Peyer's patch (tissue), 4 donors: Measurements from ENCODE around the gene MOB3B. TPM values are rescaled to one million over a fixed set of nuclear protein-coding genes. Genes with fewer than 3 reads are reported as not detected.

ENCODE experiments used
- DNase-seq, 3 donors: peaks; one replicate each; pipeline ENCODE4 v3.0.0-alpha.2; 2017 to 2019
- H3K27ac ChIP-seq, 4 donors: fragments of 200-600 bp; sonication (generic); one replicate each; pipeline ENCODE4 v1.5.1; 2016 to 2019
- H3K27me3 ChIP-seq, 2 donors: fragments of 200-600 bp; sonication (generic); one replicate each; pipeline ENCODE4 v1.5.1; 2019
- H3K36me3 ChIP-seq, 3 donors: fragments of 200-600 bp; sonication (generic); one replicate each; pipeline ENCODE4 v1.5.1; 2016 to 2019
- H3K4me1 ChIP-seq, 4 donors: fragments of 200-600 bp; sonication (generic); one replicate each; pipeline ENCODE4 v1.5.1; 2016 to 2019
- H3K4me3 ChIP-seq, 4 donors: fragments of 200-600 bp; sonication (generic); 1 replicate in 3 of 4; 2 replicates in 1 of 4; pipeline ENCODE4 v1.5.1; 2016 to 2019; ENCODE audit warnings: mild to moderate bottlenecking in 1 of 4
- H3K9me3 ChIP-seq, 4 donors: fragments of 200-600 bp; sonication (generic); one replicate each; pipeline ENCODE4 v1.5.1; 2016 to 2019; ENCODE audit warnings: mild to moderate bottlenecking in 1 of 4
- POLR2A ChIP-seq, 2 donors: fragments of 450-650 bp; IDR thresholded peaks; one replicate each; pipeline ENCODE4 v1.5.1; 2017; ENCODE audit warnings: antibody characterized with exemption in 2 of 2, mild to moderate bottlenecking in 2 of 2, moderate library complexity in 2 of 2
- total RNA-seq, 4 donors: library from RNA; depleted of rRNA; stranded (reverse); fragments of >200 nt; gene quantifications; one replicate each; pipeline ENCODE4 v1.1.0, GENCODE V29; 2016
- TF ChIP-seq, protein P1 (sequence below), 6 experiments: fragments of 450-650 bp in 4 of 6; fragments of 200-600 bp in 2 of 6; sonication (generic) in 1 of 6; IDR thresholded peaks; one replicate each; pipeline ENCODE4 v1.5.1; 2017 to 2019; ENCODE audit warnings: antibody characterized with exemption in 6 of 6, mild to moderate bottlenecking in 3 of 6, moderate library complexity in 1 of 6

Gene MOB3B
- total RNA-seq, 4 donors from 2014 or later = 24.8 to 65.7 (median 36.4) TPM

GRCh38 chr9:27540502-27540901 lies 10.9 kb upstream of the MOB3B start:
- peak overlapping the region in 2 of 4 donors; percentile 59 to 73 for H3K27ac ChIP-seq
- TF ChIP-seq, protein P1, sequence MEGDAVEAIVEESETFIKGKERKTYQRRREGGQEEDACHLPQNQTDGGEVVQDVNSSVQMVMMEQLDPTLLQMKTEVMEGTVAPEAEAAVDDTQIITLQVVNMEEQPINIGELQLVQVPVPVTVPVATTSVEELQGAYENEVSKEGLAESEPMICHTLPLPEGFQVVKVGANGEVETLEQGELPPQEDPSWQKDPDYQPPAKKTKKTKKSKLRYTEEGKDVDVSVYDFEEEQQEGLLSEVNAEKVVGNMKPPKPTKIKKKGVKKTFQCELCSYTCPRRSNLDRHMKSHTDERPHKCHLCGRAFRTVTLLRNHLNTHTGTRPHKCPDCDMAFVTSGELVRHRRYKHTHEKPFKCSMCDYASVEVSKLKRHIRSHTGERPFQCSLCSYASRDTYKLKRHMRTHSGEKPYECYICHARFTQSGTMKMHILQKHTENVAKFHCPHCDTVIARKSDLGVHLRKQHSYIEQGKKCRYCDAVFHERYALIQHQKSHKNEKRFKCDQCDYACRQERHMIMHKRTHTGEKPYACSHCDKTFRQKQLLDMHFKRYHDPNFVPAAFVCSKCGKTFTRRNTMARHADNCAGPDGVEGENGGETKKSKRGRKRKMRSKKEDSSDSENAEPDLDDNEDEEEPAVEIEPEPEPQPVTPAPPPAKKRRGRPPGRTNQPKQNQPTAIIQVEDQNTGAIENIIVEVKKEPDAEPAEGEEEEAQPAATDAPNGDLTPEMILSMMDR (IDR thresholded peaks at IDR 0.05) = no peak
- TF ChIP-seq POLR2A (IDR thresholded peaks at IDR 0.05) = no peak
- peaks cover 0 to 15% (median 0%) of the 10 kb centered on the region in 4 donors for H3K4me1 ChIP-seq

DNA sequence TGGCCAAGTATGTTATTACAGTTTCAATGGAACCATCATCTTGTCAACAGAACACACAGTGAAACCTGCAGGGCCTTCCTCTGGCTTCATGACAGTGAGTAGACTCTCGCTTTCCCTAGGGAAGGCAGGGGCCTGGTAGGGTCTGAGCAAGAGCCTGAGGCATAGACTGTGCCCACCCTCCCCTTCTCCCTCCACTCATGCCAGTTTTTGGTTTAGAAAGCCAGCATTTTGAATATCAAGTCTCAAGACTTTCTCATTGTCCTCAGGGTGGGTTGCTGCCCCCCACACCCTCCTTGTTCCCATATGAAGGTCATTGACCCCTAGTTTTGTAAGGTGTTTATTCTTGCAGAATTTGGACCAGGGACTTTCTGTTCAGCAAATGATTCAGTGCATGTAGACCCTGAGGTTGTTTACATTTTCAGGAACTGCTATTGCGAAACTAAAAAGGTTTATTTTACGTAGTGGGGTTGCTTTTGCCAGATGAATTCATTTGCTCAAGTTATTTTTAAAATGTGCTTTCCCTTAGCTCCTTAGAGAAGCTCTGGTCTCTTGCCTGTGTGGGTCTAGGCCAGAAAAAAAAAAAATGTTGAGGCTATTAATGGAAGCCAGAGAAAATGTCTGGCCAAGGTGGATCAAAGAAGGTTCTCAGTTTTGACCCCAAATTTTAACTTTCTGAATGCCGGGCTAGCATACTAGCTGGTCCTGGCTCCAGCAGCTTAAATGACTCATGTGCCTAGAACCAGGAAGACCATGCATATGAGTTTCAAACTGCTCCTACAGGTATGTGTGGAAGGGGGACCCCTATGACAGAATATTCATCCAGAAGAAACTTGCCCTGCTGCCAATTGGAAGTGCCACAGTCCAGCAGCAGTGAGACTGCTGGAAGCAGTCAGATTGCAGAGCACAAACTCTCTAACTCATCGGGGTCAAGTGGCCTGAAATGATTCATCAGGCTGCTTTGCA lies 10.1 kb upstream of the MOB3B start:
- peaks cover 0 to 15% (median 0%) of the 10 kb centered on the region in 4 donors for H3K4me1 ChIP-seq
- DNase-seq = peak in 1 of 3 donors; percentile 49
- TF ChIP-seq, protein P1 (IDR thresholded peaks at IDR 0.05) = no peak
- TF ChIP-seq POLR2A (IDR thresholded peaks at IDR 0.05) = no peak
- H3K36me3 ChIP-seq = no peaks in the 10 kb centered on the region
- no peaks in the 10 kb centered on the region for H3K9me3 ChIP-seq
- peak overlapping the region; percentile 4 to 73 (median 62) for H3K27ac ChIP-seq
- no peak overlapping the region for H3K4me3 ChIP-seq
- H3K27me3 ChIP-seq = no peaks in the 10 kb centered on the region

More at GRCh38 chr9:27540502-27540901, 10.9 kb upstream of the MOB3B start:
- Histone ChIP-seq H3K27me3 (no peaks in the 10 kb centered on the region), H3K4me3 (no peak overlapping the region), H3K36me3 (no peaks in the 10 kb centered on the region), H3K9me3 (no peaks in the 10 kb centered on the region)
- DNase-seq = no peak

DNA sequence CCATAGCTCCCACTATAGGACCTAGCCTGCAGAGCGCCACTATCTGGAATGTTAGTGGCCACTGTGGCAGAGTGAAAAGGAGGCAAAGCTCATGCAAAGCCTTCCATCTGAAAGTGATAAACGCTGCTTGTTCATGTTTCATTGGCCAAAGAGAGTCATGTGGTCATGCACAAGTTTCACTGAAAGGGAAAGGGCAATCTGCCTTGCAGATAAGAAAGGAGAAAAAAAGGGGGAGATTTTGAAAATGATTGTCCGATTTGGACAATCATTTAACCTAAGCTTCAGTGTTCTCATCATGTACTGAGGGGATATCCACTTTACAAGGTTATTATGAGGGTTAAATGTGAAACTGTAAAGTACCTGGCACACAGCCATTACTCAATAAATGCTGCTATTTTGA lies 9.0 kb upstream of the MOB3B start:
- no peaks in the 10 kb centered on the region for H3K36me3 ChIP-seq
- H3K4me3 ChIP-seq = no peak overlapping the region
- H3K27me3 ChIP-seq = no peaks in the 10 kb centered on the region
- no peak for DNase-seq
- peaks cover 0 to 15% (median 0%) of the 10 kb centered on the region in 4 donors for H3K4me1 ChIP-seq
- H3K27ac ChIP-seq = peak overlapping the region in 1 of 4 donors; percentile 73
- TF ChIP-seq, protein P1 (IDR thresholded peaks at IDR 0.05) = no peak
- no peak for TF ChIP-seq POLR2A (IDR thresholded peaks at IDR 0.05)
- no peaks in the 10 kb centered on the region for H3K9me3 ChIP-seq

- no peaks in the 10 kb centered on the region for H3K9me3 ChIP-seq
- TF ChIP-seq POLR2A (IDR thresholded peaks at IDR 0.05) = no peak
- TF ChIP-seq, protein P1 (IDR thresholded peaks at IDR 0.05) = no peak
- H3K27me3 ChIP-seq = no peaks in the 10 kb centered on the region
- H3K36me3 ChIP-seq = no peaks in the 10 kb centered on the region
- DNase-seq = no peak
- H3K4me3 ChIP-seq = no peak overlapping the region
- H3K27ac ChIP-seq = no peak overlapping the region
- peaks cover 0 to 15% (median 0%) of the 10 kb centered on the region in 4 donors for H3K4me1 ChIP-seq
Observed at GRCh38 chr9:27537756-27538155, 8.1 kb upstream of the MOB3B start.

DNA sequence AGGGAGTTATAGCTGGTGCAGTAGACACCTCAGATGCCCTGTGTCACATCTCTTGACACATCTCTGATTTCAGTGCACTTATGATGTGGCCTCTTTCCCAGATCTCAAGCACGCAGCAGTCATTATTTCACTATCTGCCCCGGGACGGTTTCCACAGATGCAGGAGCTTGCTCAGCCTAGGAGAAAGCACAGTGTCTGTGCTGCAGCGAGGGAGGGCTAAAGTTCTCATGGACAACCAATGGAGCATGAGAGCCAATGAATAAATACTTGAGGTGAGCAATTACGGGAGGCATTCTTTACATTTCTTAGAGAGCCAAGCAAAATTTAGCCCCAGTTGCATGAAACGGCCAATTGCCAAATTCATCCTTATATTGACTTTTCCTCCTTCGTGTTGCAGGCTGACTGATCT lies 7.4 kb upstream of the MOB3B start:
- no peaks in the 10 kb centered on the region for H3K27me3 ChIP-seq
- no peak overlapping the region for H3K4me3 ChIP-seq
- no peak overlapping the region for H3K27ac ChIP-seq
- no peaks in the 10 kb centered on the region for H3K36me3 ChIP-seq
- H3K9me3 ChIP-seq = no peaks in the 10 kb centered on the region
- no peak for DNase-seq
- TF ChIP-seq POLR2A (IDR thresholded peaks at IDR 0.05) = no peak
- TF ChIP-seq, protein P1 (IDR thresholded peaks at IDR 0.05) = no peak
- peaks cover 0 to 15% (median 0%) of the 10 kb centered on the region in 4 donors for H3K4me1 ChIP-seq
